ENCODE data around the gene MSTO1.
"Not testable (repeated sequence)": the region's sequence is repeated elsewhere in the genome, so short reads cannot be mapped to it uniquely, and the experiment has no call there.

MSTO1 gene

DNA sequence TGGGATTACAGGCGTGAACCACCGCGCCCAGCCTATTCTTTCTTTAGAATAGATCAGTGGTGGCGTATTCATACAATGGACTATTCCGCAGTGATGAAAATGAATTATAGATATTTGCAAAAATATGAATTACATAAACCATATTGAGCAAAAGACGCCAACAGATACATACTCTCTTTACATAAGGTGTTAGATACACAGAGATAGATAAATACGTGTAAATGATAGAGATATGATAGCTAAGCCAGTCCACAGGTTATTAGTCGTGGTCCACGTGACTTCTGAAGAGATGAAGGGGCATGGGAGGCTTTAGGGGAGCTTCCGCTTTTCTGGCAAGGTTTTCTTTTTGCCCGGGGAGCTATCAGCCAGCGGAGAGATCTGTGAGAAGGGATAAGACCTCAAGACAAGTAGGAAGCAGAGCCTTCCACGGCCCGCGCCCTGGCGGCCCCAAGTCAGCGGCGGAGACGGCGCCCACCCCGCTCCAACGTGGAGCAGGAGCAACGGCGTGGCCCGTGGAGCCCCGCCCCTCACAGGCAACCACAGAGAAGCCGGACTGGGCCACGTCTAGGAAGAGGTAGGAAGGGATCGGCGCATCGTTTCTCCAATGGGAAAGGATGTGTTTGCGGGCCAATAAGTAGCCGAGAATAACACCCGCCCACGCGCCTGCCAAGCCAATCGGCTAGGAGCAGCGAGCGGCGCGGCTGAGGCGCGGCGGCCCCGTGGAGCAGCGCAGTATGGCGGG is at the start of gene MSTO1:
Gene MSTO1 (plus strand): TSS at position 704 of the 742 bp plus-strand sequence. CDS start 31 bp downstream, at position 735.
- DNase-seq: peak; percentile 93

GRCh38 chr1:155561779-155562580 is 48.0 kb upstream of the MSTO1 start:
- peak; percentile 57 for DNase-seq

DNA sequence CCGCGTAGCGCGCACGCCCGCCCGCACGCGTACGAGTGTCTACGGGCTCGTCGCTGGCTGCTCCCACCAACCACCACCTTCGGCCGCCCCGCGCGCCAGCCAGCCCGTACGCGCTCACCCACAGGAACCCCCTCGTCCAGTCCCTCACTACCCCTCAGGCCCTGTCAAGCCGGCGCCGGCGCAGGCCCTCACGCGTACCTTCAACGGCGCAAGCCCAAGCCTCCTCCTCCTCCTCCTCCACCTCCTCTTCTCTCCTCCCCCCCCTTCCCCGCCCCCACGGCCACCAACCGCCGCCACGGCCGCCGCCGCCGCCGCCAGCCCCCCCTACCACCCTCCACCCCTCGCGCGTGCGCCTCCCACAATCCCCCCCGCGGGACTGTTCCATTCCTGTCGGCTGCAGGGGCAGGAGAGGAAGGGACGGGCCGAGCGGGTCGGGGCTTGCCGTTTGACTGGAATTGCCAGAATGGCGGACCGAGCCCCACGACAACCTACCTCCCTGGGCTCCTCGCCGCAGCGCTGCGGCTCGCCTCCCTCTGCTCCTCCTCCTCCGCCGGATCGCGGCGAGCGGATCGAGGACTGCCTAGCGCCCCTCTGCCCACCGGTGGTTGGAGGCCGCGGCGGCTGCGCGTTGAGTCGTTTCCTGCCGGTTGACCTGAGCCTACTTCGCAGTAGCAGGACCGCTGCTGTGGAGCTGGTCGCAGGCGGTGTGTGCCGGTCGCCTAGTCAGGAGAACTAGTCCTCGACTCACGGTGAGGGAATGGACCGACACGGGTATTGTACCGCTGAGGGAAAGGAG is 47.2 kb upstream of the MSTO1 start, which contains the start of gene ASH1L:
Gene ASH1L (minus strand): TSS at position 223 of the 796 bp plus-strand sequence. CDS start 41,284 bp downstream, outside the sequence.
- peak; percentile 90 for DNase-seq

DNA sequence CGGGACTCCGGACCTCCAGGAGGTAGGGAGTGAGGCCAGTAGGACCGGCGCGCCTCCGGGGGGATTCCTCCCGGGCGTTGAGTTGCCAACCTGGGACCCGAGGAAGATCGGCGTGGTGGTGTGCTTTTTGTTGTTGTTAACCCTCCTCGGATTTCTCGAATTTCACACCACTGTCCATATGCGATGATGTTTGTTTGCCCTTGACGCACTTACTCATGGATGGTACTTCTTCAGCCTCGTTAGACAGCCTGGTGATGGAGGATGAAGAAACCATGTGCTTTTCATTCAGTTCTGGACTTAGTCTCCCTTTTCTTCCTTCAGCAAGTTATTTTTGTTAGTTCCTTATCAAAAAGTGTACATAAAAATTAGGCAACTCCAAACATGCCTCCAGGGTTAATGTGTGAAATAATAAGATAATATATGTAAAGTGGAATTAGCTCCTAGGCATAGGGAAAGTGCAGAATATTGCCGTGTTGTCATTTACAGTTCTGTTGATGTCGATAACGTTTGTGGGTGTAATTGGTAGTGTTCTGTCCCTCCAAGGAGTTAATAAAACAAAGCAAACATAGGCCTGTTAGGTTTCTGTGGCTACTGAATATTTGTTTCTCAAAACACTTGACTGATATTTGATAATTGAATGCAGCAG is 46.5 kb upstream of the MSTO1 start:
- not testable (repeated sequence) for DNase-seq

- DNase-seq: no peak
These were observed 39.9 kb upstream of the MSTO1 start for GRCh38 chr1:155569988-155570592.

DNA sequence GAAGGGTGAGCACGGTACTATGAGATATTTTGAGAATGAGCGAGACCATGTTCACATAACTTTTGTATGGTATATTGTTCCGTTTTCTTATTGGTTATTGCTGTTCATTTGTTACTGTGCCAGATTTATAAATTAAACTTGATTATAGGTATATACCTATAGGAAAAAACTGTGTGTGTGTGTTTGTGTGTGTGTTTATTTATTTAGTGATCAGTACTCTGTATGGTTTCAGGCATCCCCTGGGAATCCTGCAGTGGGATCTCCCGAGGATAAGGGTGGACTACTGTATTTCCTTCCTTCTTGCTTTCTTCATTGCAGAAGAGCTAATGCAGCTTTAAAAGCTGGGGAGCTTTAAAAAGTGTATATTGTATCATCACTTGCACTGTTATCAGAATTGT is 39.4 kb upstream of the MSTO1 start:
- no peak for DNase-seq

DNA sequence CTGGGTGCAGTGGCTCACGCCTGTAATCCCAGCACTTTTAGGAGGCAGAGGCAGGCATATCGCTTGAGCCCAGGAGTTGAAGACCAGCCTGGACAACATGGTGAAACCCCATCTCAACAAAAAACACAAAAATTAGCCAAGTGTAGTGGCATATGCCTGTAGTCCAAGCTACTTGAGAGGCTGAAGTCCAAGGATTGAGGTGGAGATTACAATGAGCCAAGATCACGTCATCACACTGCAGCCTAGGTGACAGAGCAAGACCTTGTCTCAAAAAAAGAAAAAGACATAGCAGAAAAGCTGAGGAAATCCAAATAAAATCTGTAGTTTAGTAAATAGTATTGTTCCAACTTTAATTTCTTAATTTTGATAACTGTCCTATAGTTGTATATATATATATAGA is 35.9 kb upstream of the MSTO1 start:
- DNase-seq: no peak

- DNase-seq: not testable (repeated sequence)
These were observed 34.4 kb upstream of the MSTO1 start for GRCh38 chr1:155575608-155576007.

- not testable (repeated sequence) for DNase-seq
These were observed 26.2 kb upstream of the MSTO1 start for GRCh38 chr1:155583846-155584245.

DNA sequence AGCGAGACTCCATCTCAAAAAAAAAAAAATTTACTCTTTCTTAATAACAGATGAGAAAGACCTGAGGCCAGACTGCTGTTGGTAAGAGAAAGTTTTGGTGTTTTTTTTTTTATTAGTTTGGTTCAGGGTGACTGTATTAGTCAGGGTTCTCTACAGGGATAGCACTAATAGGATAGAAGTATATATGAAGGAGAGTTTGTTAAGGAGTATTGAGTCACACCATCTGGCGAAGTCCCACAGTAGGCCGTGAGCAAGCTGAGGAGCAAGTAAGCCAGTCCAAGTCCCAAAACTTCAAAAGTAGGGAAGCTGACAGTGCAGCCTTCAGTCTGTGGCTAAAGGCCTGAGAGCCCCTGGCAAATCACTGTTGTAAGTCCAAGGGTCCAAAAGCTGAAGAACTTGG is 20.7 kb upstream of the MSTO1 start:
- DNase-seq: not testable (repeated sequence)

- not testable (repeated sequence) for DNase-seq
These were observed 19.3 kb upstream of the MSTO1 start for GRCh38 chr1:155590516-155591247.

- DNase-seq: peak; percentile 47
These were observed 18.2 kb upstream of the MSTO1 start for GRCh38 chr1:155591770-155592169.

- peak; percentile 7 for DNase-seq
These were observed 14.0 kb upstream of the MSTO1 start for GRCh38 chr1:155595877-155596474.

- no peak for DNase-seq
These were observed 13.2 kb upstream of the MSTO1 start for GRCh38 chr1:155596864-155597263.

DNA sequence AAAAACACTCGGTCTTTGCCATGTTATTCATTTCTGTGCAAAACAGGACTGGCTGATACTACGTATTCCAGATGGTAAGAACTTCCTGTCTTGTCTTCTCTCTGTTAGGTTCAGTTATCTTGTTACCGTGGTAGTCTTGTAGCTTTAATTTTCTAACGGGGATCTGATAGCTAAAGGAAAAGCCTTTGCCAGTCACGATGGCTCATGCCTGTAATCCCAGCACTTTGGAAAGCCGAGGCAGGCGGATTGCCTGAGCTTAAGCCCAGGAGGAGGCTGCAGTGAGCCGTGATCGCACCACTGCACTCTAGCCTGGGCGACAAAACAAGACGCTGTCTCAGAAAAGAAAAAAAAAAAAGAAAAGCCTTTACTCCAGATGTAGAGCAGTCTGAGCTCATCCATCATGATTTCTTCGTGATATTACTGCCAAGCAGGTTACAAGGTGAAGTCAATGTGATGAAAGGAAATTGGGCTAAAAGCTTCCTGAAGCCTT is 11.1 kb upstream of the MSTO1 start:
- no peak for DNase-seq

DNA sequence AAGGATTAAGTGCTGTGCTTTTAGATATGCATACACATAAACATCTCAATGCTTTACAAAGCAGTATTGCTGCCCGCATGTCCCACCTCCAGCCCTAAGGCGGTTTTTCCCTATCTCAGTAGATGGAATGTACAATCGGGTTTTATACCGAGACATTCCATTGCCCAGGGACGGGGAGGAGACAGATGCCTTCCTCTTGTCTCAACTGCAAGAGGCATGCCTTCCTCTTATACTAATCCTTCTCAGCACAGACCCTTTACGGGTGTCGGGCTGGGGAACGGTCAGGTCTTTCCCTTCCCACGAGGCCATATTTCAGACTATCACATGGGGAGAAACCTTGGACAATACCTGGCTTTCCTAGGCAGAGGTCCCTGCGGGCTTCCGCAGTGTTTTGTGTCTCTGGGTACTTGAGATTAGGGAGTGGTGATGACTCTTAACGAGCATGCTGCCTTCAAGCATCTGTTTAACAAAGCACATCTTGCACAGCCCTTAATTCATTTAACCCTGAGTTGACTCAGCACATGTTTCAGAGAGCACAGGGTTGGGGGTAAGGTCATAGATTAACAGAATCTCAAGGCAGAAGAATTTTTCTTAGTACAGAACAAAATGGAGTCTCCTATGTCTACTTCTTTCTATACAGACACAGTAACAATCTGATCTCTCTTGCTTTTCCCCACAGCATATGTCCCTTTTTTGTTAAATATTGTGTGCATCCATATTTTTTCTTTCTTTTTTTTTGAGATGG is 10.0 kb upstream of the MSTO1 start:
- not testable (repeated sequence) for DNase-seq

DNA sequence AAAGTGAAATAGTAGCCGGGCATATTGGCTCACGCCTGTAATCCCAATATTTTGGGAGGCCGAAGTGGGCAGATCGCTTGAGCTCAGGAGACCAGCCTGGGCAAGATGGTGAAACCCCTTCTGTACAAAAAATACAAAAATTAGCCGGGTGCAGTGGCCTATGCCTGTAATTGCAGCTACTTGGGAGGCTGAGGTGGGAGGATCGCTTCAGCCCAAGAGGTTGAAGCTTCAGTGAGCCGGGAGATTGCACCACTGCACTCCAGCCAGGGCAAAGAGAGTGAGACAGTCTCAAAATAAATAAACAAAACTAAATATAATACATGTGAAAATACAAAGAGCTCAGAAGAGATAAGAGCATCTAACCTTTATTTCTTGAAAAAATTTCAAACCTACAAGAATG is 2.3 kb upstream of the MSTO1 start:
- no peak for DNase-seq

DNA sequence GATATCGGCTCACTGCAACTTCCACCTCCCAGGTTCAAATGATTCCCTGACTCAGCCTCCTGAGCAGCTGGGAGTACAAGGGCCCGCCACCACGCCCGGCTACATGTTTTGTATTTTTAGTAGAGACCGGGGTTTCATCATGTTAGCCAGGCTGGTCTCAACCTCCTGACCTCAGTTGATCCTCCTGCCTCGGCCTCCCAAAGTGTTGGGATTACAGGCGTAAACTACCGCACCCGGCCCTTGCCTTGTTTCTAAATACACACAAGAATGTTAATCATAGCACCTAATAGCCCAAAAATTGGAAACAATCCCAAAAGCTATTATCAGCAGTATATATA is 1.2 kb upstream of the MSTO1 start:
- DNase-seq: no peak

DNA sequence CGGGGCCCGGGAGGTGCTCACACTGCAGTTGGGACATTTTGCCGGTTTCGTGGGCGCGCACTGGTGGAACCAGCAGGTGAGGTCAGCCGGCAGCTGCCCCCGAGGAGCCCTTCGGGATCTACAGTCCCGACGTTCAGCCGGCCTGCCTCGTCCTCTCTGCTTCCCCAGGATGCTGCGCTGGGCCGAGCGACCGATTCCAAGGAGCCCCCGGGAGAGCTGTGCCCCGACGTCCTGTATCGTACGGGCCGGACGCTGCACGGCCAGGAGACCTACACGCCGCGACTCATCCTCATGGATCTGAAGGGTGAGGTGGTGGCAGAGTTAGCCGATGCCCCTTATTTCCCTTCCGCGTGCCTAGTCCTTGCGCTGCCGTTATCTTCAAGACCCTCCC is 234 bp downstream of the MSTO1 start:
- not testable (repeated sequence) for DNase-seq

GRCh38 chr1:155613226-155613625 is 3.2 kb downstream of the MSTO1 start:
- not testable (repeated sequence) for DNase-seq
